ENCODE measurements around the gene ATE1. TPM values are rescaled to one million over a fixed set of nuclear protein-coding genes. Genes with fewer than 3 reads are reported as not detected.

The ATE1 gene
- total and polyA plus RNA-seq, 2 donors (not counting 1 experiment from before 2014, with no cell fraction given), result 19.3 to 28.1 TPM

- no peaks in the 10 kb centered on the region for H3K9me3 ChIP-seq (ENCODE audit: control insufficient read depth, insufficient read depth, low read depth, low read length)
- H3K27ac ChIP-seq (ENCODE audit: insufficient read depth, low read length), result no peak overlapping the region
- no peak overlapping the region for H3K4me2 ChIP-seq (ENCODE audit: extremely low read depth, insufficient read depth, low read length)
- no peak overlapping the region for H3K9ac ChIP-seq (ENCODE audit: insufficient read depth, low read length)
- no peaks in the 10 kb centered on the region for H4K20me1 ChIP-seq (ENCODE audit: control insufficient read depth, extremely low read depth, insufficient read depth, low read length)
- no peak for TF ChIP-seq CTCF (conservative IDR thresholded peaks at IDR 0.05 in 1 of 2, IDR thresholded peaks at IDR 0.05 in 1 of 2; ENCODE audit: low read depth in 1 of 2, low read length in 2 of 2)
- no peak for TF ChIP-seq EZH2 (IDR thresholded peaks at IDR 0.05; ENCODE audit: low read length, missing control alignments)
- H3K79me2 ChIP-seq (ENCODE audit: control insufficient read depth, insufficient read depth, low read length), result no peaks in the 10 kb centered on the region
- H2AFZ ChIP-seq (ENCODE audit: low read length), result no peak overlapping the region
- no peaks in the 10 kb centered on the region for H3K36me3 ChIP-seq (ENCODE audit: control insufficient read depth, insufficient read depth, low read length)
- no peaks in the 10 kb centered on the region for H3K4me1 ChIP-seq (ENCODE audit: control insufficient read depth, extremely low read depth, insufficient read depth, low read length)
- no peak overlapping the region for H3K4me3 ChIP-seq (replicated peaks in 1 of 4; ENCODE audit: control extremely low read depth in 1 of 4, insufficient read depth in 1 of 4, low read depth in 3 of 4, low read length in 4 of 4)
- H3K27me3 ChIP-seq (ENCODE audit: control insufficient read depth, insufficient read depth, low read length), result no peaks in the 10 kb centered on the region
- DNase-seq (ENCODE audit: low read depth in 2 of 2), result no peak
These were observed 92.5 kb downstream of the ATE1 start for GRCh38 chr10:121835376-121835775.

GRCh38 chr10:121834757-121835156 lies 93.1 kb downstream of the ATE1 start:
- H3K27ac ChIP-seq (ENCODE audit: insufficient read depth, low read length), result no peak overlapping the region
- TF ChIP-seq CTCF (conservative IDR thresholded peaks at IDR 0.05 in 1 of 2, IDR thresholded peaks at IDR 0.05 in 1 of 2; ENCODE audit: low read depth in 1 of 2, low read length in 2 of 2) (no peak), EZH2 (IDR thresholded peaks at IDR 0.05; ENCODE audit: low read length, missing control alignments) (no peak)

GRCh38 chr10:121833387-121833786 lies 94.4 kb downstream of the ATE1 start:
- Histone ChIP-seq H3K27me3 (ENCODE audit: control insufficient read depth, insufficient read depth, low read length) (no peaks in the 10 kb centered on the region), H3K9ac (ENCODE audit: insufficient read depth, low read length) (no peak overlapping the region), H3K36me3 (ENCODE audit: control insufficient read depth, insufficient read depth, low read length) (no peaks in the 10 kb centered on the region), H3K4me2 (ENCODE audit: extremely low read depth, insufficient read depth, low read length) (no peak overlapping the region), H3K4me1 (ENCODE audit: control insufficient read depth, extremely low read depth, insufficient read depth, low read length) (no peaks in the 10 kb centered on the region), H4K20me1 (ENCODE audit: control insufficient read depth, extremely low read depth, insufficient read depth, low read length) (no peaks in the 10 kb centered on the region), H3K79me2 (ENCODE audit: control insufficient read depth, insufficient read depth, low read length) (no peaks in the 10 kb centered on the region), H3K9me3 (ENCODE audit: control insufficient read depth, insufficient read depth, low read depth, low read length) (no peaks in the 10 kb centered on the region), H3K4me3 (replicated peaks in 1 of 4; ENCODE audit: control extremely low read depth in 1 of 4, insufficient read depth in 1 of 4, low read depth in 3 of 4, low read length in 4 of 4) (no peak overlapping the region), H3K27ac (ENCODE audit: insufficient read depth, low read length) (no peak overlapping the region), H2AFZ (ENCODE audit: low read length) (no peak overlapping the region)
- TF ChIP-seq EZH2 (IDR thresholded peaks at IDR 0.05; ENCODE audit: low read length, missing control alignments), result no peak
- no peak for TF ChIP-seq CTCF (conservative IDR thresholded peaks at IDR 0.05 in 1 of 2, IDR thresholded peaks at IDR 0.05 in 1 of 2; ENCODE audit: low read depth in 1 of 2, low read length in 2 of 2)
- no peak for DNase-seq (ENCODE audit: low read depth in 2 of 2)

More at GRCh38 chr10:121834757-121835156, 93.1 kb downstream of the ATE1 start:
- no peaks in the 10 kb centered on the region for H3K9me3 ChIP-seq (ENCODE audit: control insufficient read depth, insufficient read depth, low read depth, low read length)
- H3K4me3 ChIP-seq (replicated peaks in 1 of 4; ENCODE audit: control extremely low read depth in 1 of 4, insufficient read depth in 1 of 4, low read depth in 3 of 4, low read length in 4 of 4), result no peak overlapping the region
- no peak overlapping the region for H3K9ac ChIP-seq (ENCODE audit: insufficient read depth, low read length)
- H3K4me1 ChIP-seq (ENCODE audit: control insufficient read depth, extremely low read depth, insufficient read depth, low read length), result no peaks in the 10 kb centered on the region
- H4K20me1 ChIP-seq (ENCODE audit: control insufficient read depth, extremely low read depth, insufficient read depth, low read length), result no peaks in the 10 kb centered on the region
- DNase-seq (ENCODE audit: low read depth in 2 of 2), result no peak
- H3K4me2 ChIP-seq (ENCODE audit: extremely low read depth, insufficient read depth, low read length), result no peak overlapping the region
- no peaks in the 10 kb centered on the region for H3K27me3 ChIP-seq (ENCODE audit: control insufficient read depth, insufficient read depth, low read length)
- no peaks in the 10 kb centered on the region for H3K36me3 ChIP-seq (ENCODE audit: control insufficient read depth, insufficient read depth, low read length)
- H3K79me2 ChIP-seq (ENCODE audit: control insufficient read depth, insufficient read depth, low read length), result no peaks in the 10 kb centered on the region
- no peak overlapping the region for H2AFZ ChIP-seq (ENCODE audit: low read length)

Data from fibroblast of lung (primary cell).